MM.1S (cell line): ENCODE results near the gene FAM181B.
A peak's percentile ranks its signal among the peaks of the same experiment; 100 is the strongest.

ENCODE experiments used
- DNase-seq: peaks from one replicate; pipeline ENCODE4 v3.0.0-alpha.2; 2015
- H2AFZ ChIP-seq: fragments of 300-600 bp; sonication (generic); 2 replicates; pipeline ENCODE4 v1.6.0; 2016; ENCODE audit warnings: antibody characterized with exemption, low read length
- H3F3A ChIP-seq: fragments of 300-600 bp; sonication (generic); 2 replicates; pipeline ENCODE4 v1.6.1; 2016; ENCODE audit warnings: mild to moderate bottlenecking, antibody characterized with exemption, low read length, moderate library complexity, mixed read lengths; ENCODE audit not compliant: insufficient read depth
- H3K27ac ChIP-seq: fragments of 300-600 bp; sonication (generic); 2 replicates; pipeline ENCODE4 v1.5.1; 2016; ENCODE audit warnings: mild to moderate bottlenecking, low read length
- H3K27me3 ChIP-seq: fragments of 300-600 bp; sonication (generic); replicated peaks from 2 replicates; pipeline ENCODE4 v1.6.0; 2016; ENCODE audit warnings: low read length; ENCODE audit not compliant: insufficient read depth
- H3K36me3 ChIP-seq: fragments of 300-600 bp; sonication (generic); replicated peaks from 2 replicates; pipeline ENCODE4 v1.6.1; 2016; ENCODE audit warnings: mild to moderate bottlenecking, low read length, mixed read lengths; ENCODE audit not compliant: insufficient read depth
- H3K4me1 ChIP-seq: fragments of 300-600 bp; sonication (generic); 2 replicates; pipeline ENCODE4 v1.6.1; 2016; ENCODE audit warnings: low read length, mixed read lengths
- H3K4me2 ChIP-seq: fragments of 300-600 bp; sonication (generic); 2 replicates; pipeline ENCODE4 v1.6.0; 2016; ENCODE audit warnings: low read depth, low read length
- H3K4me3 ChIP-seq: fragments of 300-600 bp; sonication (generic); 2 replicates; pipeline ENCODE4 v1.5.1; 2016; ENCODE audit warnings: low read length, mixed read lengths
- H3K79me2 ChIP-seq: fragments of 300-600 bp; sonication (generic); 2 replicates; pipeline ENCODE4 v1.6.1; 2016; ENCODE audit warnings: mixed run types, low read length, mixed read lengths
- H3K9ac ChIP-seq: fragments of 300-600 bp; sonication (generic); 2 replicates; pipeline ENCODE4 v1.6.1; 2016; ENCODE audit warnings: low read length, mixed read lengths
- H3K9me2 ChIP-seq: fragments of 300-600 bp; sonication (generic); replicated peaks from 2 replicates; pipeline ENCODE4 v1.6.1; 2016; ENCODE audit warnings: mild to moderate bottlenecking, low read length, mixed read lengths; ENCODE audit not compliant: insufficient read depth
- H3K9me3 ChIP-seq: fragments of 300-600 bp; sonication (generic); replicated peaks from 2 replicates; pipeline ENCODE4 v1.6.1; 2016; ENCODE audit warnings: mild to moderate bottlenecking, low read length, mixed read lengths; ENCODE audit not compliant: insufficient read depth
- H4K20me1 ChIP-seq: fragments of 300-600 bp; sonication (generic); 2 replicates; pipeline ENCODE4 v1.6.1; 2016; ENCODE audit warnings: mild to moderate bottlenecking, low read length, moderate library complexity, mixed read lengths; ENCODE audit not compliant: insufficient read depth
- CTCF ChIP-seq: fragments of 300-600 bp; sonication (generic); IDR thresholded peaks from 2 replicates; pipeline ENCODE4 v1.5.1; 2016; ENCODE audit warnings: antibody characterized with exemption, low read length, mixed read lengths
- EZH2 ChIP-seq: fragments of 300-600 bp; sonication (generic); optimal IDR thresholded peaks from 2 replicates; pipeline ENCODE3; 2017; ENCODE audit warnings: low read depth, mild to moderate bottlenecking, antibody characterized with exemption, low read length, mixed read lengths
- EZH2phosphoT487 ChIP-seq: fragments of 300-600 bp; sonication (generic); IDR thresholded peaks from 2 replicates; pipeline ENCODE4 v1.6.1; 2018; ENCODE audit warnings: antibody characterized with exemption, low read length

Gene FAM181B

DNA sequence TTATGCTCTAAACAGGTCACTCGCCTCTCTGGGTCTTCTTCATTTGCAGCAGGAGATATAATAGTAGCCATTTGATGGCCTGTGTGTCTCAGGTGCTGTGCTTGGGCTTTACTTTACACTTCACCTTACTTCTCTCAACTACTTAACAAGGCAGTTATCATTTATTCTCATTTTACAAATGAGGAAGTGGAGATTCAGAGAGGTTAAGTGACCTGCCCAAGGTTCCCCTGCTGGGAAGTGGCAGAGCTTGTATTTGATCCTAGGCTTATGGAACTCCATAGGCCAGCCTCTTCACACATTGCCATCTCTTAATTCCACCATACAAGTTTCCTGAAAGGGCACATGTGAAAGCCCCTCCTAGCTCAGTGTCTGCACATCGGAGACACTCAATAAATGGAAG, 30.4 kb downstream of the FAM181B start:
- no peaks in the 10 kb centered on the region for H3K4me1 ChIP-seq
- no peak overlapping the region for H3K4me3 ChIP-seq
- no peak for DNase-seq
- TF ChIP-seq EZH2 (no peak), EZH2phosphoT487 (no peak), CTCF (no peak)
- no peaks in the 10 kb centered on the region for H3K79me2 ChIP-seq
- H3K9me3 ChIP-seq, result no peaks in the 10 kb centered on the region
- no peak overlapping the region for H3K27ac ChIP-seq
- no peak overlapping the region for H3K4me2 ChIP-seq
- no peak overlapping the region for H2AFZ ChIP-seq
- no peak overlapping the region for H3K9ac ChIP-seq
- H3K27me3 ChIP-seq, result no peaks in the 10 kb centered on the region
- H3K9me2 ChIP-seq, result no peaks in the 10 kb centered on the region
- H3F3A ChIP-seq, result no peaks in the 10 kb centered on the region
- H3K36me3 ChIP-seq, result no peaks in the 10 kb centered on the region
- no peaks in the 10 kb centered on the region for H4K20me1 ChIP-seq

DNA sequence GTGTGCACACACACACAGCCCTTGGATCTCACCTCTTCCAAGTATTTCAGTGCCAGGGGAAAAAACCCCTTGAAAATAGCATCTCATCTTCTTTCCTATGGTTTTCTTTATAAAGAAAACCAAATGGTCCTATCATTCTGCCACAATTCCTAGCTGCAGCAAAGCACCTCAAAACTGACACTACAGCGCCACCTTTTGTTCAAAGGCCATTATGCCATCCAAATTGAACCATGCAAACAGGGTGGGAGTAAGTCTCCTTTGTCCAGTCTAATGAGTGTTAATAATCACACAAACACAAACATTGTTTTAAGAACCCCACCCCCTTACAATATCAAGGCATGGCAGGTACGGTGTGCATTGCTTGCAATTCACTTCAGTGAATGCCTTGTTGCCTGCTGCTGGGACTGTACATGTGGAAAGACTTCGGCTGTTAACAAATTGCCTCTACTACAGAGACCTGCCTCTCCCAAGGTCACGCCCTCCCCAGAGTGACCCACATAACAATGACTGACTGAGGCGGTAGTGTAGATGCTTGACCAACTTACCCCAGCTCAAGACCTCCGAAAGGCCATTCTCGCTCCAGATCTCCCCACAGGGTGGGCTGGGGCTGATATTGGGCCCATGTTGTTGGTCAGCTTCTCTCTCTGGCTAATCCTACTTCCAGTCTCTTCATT, 31.7 kb downstream of the FAM181B start:
- H3K4me3 ChIP-seq, result no peak overlapping the region
- no peak overlapping the region for H3K9ac ChIP-seq
- H3F3A ChIP-seq, result no peaks in the 10 kb centered on the region
- H3K36me3 ChIP-seq, result no peaks in the 10 kb centered on the region
- TF ChIP-seq EZH2 (no peak), CTCF (peak; percentile 87), EZH2phosphoT487 (no peak)
- no peaks in the 10 kb centered on the region for H3K27me3 ChIP-seq
- no peaks in the 10 kb centered on the region for H4K20me1 ChIP-seq
- no peak overlapping the region for H2AFZ ChIP-seq
- H3K4me2 ChIP-seq, result no peak overlapping the region
- H3K27ac ChIP-seq, result no peak overlapping the region
- no peaks in the 10 kb centered on the region for H3K79me2 ChIP-seq
- no peaks in the 10 kb centered on the region for H3K9me3 ChIP-seq
- no peaks in the 10 kb centered on the region for H3K4me1 ChIP-seq
- DNase-seq, result peak; percentile 48
- no peaks in the 10 kb centered on the region for H3K9me2 ChIP-seq

- Histone ChIP-seq H3K4me2 (no peak overlapping the region), H3K4me3 (no peak overlapping the region), H2AFZ (no peak overlapping the region), H3K27me3 (no peaks in the 10 kb centered on the region), H3K79me2 (no peaks in the 10 kb centered on the region), H3K36me3 (no peaks in the 10 kb centered on the region), H3K27ac (no peak overlapping the region), H3K9ac (no peak overlapping the region), H3K4me1 (no peaks in the 10 kb centered on the region), H3F3A (no peaks in the 10 kb centered on the region), H3K9me2 (no peaks in the 10 kb centered on the region), H3K9me3 (no peaks in the 10 kb centered on the region), H4K20me1 (no peaks in the 10 kb centered on the region)
- DNase-seq, result no peak
- TF ChIP-seq EZH2phosphoT487, result no peak
- TF ChIP-seq CTCF, result no peak
- no peak for TF ChIP-seq EZH2
These were observed 34.9 kb downstream of the FAM181B start for GRCh38 chr11:82698576-82699352.
